Middle frontal gyrus (tissue), 1 donor: ENCODE data around the gene PLCG2.
"Not testable (repeated sequence)": the region's sequence is repeated elsewhere in the genome, so short reads cannot be mapped to it uniquely, and the experiment has no call there.

Experiments used
- DNase-seq: peaks from one replicate; pipeline ENCODE4 v3.0.0-alpha.2; 2015; ENCODE audit warnings: low spot score; ENCODE audit errors: extremely low spot score

PLCG2 gene

GRCh38 chr16:81995651-81996050 is 216.6 kb downstream of the PLCG2 start:
- no peak for DNase-seq

- no peak for DNase-seq
These were observed 217.8 kb downstream of the PLCG2 start for GRCh38 chr16:81996664-81997509.

- no peak for DNase-seq
These were observed 218.6 kb downstream of the PLCG2 start for GRCh38 chr16:81997738-81998137.

- no peak for DNase-seq
These were observed 223.7 kb downstream of the PLCG2 start for GRCh38 chr16:82002831-82003230.

GRCh38 chr16:82004601-82005000 is 225.5 kb downstream of the PLCG2 start:
- DNase-seq, result no peak

- no peak for DNase-seq
These were observed 226.1 kb downstream of the PLCG2 start for GRCh38 chr16:82005027-82005830.

- DNase-seq, result no peak
These were observed 226.9 kb downstream of the PLCG2 start for GRCh38 chr16:82006036-82006435.

- DNase-seq, result no peak
These were observed 228.1 kb downstream of the PLCG2 start for GRCh38 chr16:82007189-82007588.

- DNase-seq, result no peak
These were observed 230.0 kb downstream of the PLCG2 start for GRCh38 chr16:82008957-82009592.

- DNase-seq, result not testable (repeated sequence)
These were observed 230.7 kb downstream of the PLCG2 start for GRCh38 chr16:82009789-82010188.

- DNase-seq, result no peak
These were observed 231.6 kb downstream of the PLCG2 start for GRCh38 chr16:82010649-82011048.

GRCh38 chr16:82011199-82011641 is 232.1 kb downstream of the PLCG2 start, which contains the start of gene SDR42E1:
TSS of gene SDR42E1 (minus strand) at chr16:82011470. CDS start at chr16:82000858, 10,612 bp downstream.
- DNase-seq, result no peak
